K562 (cell line): ENCODE data around the gene UBE2O.

ENCODE experiments used
- AFF4 ChIP-seq: sonication (generic); formaldehyde crosslinking; IDR thresholded peaks from 2 replicates; pipeline ENCODE4 v1.8.0; 2023; ENCODE audit warnings: mild to moderate bottlenecking, missing genetic modification reagents
- EP300 ChIP-seq: IDR thresholded peaks from 2 replicates; pipeline ENCODE4 v1.6.1; 2012; ENCODE audit warnings: low read length, improper control_type of control experiment
- GTF2F1 ChIP-seq: IDR thresholded peaks from 2 replicates; pipeline ENCODE4 v1.6.1; 2011; ENCODE audit warnings: low read depth, low read length, improper control_type of control experiment
- HIVEP1 ChIP-seq: fragments of 250-450 bp; sonication (Bioruptor Pico); IDR thresholded peaks from 2 replicates; pipeline ENCODE4 v1.4.0; 2020; ENCODE audit warnings: mild to moderate bottlenecking
- HMG20A ChIP-seq: fragments of 450-650 bp; formaldehyde crosslinking; conservative IDR thresholded peaks from 2 replicates; pipeline ENCODE4 v1.4.0; 2020; ENCODE audit warnings: mild to moderate bottlenecking, mixed read lengths
- HMGXB4 ChIP-seq: sonication (generic); formaldehyde crosslinking; IDR thresholded peaks from 2 replicates; pipeline ENCODE4 v1.8.1; 2023; ENCODE audit warnings: mild to moderate bottlenecking, missing genetic modification reagents
- MCM2 ChIP-seq: fragments of 450-650 bp; IDR thresholded peaks from 2 replicates; pipeline ENCODE4 v1.6.1; 2017; ENCODE audit warnings: low read depth, mild to moderate bottlenecking
- SMARCC2 ChIP-seq: fragments of 450-650 bp; IDR thresholded peaks from 2 replicates; pipeline ENCODE4 v1.6.1; 2017; ENCODE audit warnings: antibody characterized with exemption, moderate library complexity, mild to moderate bottlenecking, low read depth
- SPI1 ChIP-seq: IDR thresholded peaks from 2 replicates; pipeline ENCODE4 v1.6.1; 2011; ENCODE audit warnings: low read depth, low read length, control low read depth, borderline replicate concordance
- SREBF2 ChIP-seq: sonication (generic); formaldehyde crosslinking; IDR thresholded peaks from 2 replicates; pipeline ENCODE4 v1.4.0; 2020; ENCODE audit warnings: mild to moderate bottlenecking, missing genetic modification reagents
- TF ChIP-seq, protein P1 (sequence below), 2 experiments: fragments of 450-650 bp; formaldehyde crosslinking in 1 of 2; IDR thresholded peaks; 2 replicates each; pipeline versions ENCODE4 v1.4.0 to v1.6.1; 2014 to 2020; ENCODE audit warnings: mild to moderate bottlenecking in 2 of 2, borderline replicate concordance in 1 of 2, low read depth in 1 of 2
- TF ChIP-seq, protein P2 (sequence below), 2 experiments: fragments of 450-650 bp in 1 of 2; sonication (generic) in 1 of 2; formaldehyde crosslinking; conservative IDR thresholded peaks; 2 replicates each; pipeline versions ENCODE4 v1.4.0 to v1.8.1; 2020 to 2022; ENCODE audit warnings: mild to moderate bottlenecking in 1 of 2, missing genetic modification reagents in 1 of 2

- no peak for TF ChIP-seq SPI1
- no peak; the same call in 1 of the 2 replicates for TF ChIP-seq SMARCC2
- TF ChIP-seq AFF4 (CRISPR knock-in tag) = no peak
- TF ChIP-seq, protein P1, sequence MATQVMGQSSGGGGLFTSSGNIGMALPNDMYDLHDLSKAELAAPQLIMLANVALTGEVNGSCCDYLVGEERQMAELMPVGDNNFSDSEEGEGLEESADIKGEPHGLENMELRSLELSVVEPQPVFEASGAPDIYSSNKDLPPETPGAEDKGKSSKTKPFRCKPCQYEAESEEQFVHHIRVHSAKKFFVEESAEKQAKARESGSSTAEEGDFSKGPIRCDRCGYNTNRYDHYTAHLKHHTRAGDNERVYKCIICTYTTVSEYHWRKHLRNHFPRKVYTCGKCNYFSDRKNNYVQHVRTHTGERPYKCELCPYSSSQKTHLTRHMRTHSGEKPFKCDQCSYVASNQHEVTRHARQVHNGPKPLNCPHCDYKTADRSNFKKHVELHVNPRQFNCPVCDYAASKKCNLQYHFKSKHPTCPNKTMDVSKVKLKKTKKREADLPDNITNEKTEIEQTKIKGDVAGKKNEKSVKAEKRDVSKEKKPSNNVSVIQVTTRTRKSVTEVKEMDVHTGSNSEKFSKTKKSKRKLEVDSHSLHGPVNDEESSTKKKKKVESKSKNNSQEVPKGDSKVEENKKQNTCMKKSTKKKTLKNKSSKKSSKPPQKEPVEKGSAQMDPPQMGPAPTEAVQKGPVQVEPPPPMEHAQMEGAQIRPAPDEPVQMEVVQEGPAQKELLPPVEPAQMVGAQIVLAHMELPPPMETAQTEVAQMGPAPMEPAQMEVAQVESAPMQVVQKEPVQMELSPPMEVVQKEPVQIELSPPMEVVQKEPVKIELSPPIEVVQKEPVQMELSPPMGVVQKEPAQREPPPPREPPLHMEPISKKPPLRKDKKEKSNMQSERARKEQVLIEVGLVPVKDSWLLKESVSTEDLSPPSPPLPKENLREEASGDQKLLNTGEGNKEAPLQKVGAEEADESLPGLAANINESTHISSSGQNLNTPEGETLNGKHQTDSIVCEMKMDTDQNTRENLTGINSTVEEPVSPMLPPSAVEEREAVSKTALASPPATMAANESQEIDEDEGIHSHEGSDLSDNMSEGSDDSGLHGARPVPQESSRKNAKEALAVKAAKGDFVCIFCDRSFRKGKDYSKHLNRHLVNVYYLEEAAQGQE (IDR thresholded peaks at IDR 0.05; ENCODE audit: borderline replicate concordance) = peak; percentile 30; the same call in 1 of the 2 replicates
- TF ChIP-seq, protein P1 (CRISPR knock-in tag; IDR thresholded peaks at IDR 0.05; ENCODE audit: low read depth) = no peak
- TF ChIP-seq, protein P2, sequence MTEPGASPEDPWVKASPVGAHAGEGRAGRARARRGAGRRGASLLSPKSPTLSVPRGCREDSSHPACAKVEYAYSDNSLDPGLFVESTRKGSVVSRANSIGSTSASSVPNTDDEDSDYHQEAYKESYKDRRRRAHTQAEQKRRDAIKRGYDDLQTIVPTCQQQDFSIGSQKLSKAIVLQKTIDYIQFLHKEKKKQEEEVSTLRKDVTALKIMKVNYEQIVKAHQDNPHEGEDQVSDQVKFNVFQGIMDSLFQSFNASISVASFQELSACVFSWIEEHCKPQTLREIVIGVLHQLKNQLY (CRISPR knock-in tag; conservative IDR thresholded peaks at IDR 0.05) = no peak
- no peak for TF ChIP-seq HMGXB4
- no peak for TF ChIP-seq GTF2F1
- no peak for TF ChIP-seq HMG20A (CRISPR knock-in tag)
- TF ChIP-seq EP300 = peak; percentile 46
- TF ChIP-seq SREBF2 (CRISPR knock-in tag) = no peak
- no peak for TF ChIP-seq MCM2
- no peak for TF ChIP-seq HIVEP1 (CRISPR knock-in tag)
Measured at GRCh38 chr17:76345377-76345974, 107.5 kb downstream of the UBE2O start.
